RKO (cell line): Measurements from ENCODE around the gene ACP5.
"Not testable (repeated sequence)": the region's sequence is repeated elsewhere in the genome, so short reads cannot be mapped to it uniquely, and the experiment has no call there.

Experiments used
- DNase-seq: peaks from one replicate; pipeline ENCODE4 v3.0.0-alpha.2; 2016; ENCODE audit warnings: low spot score

ACP5 gene

DNA sequence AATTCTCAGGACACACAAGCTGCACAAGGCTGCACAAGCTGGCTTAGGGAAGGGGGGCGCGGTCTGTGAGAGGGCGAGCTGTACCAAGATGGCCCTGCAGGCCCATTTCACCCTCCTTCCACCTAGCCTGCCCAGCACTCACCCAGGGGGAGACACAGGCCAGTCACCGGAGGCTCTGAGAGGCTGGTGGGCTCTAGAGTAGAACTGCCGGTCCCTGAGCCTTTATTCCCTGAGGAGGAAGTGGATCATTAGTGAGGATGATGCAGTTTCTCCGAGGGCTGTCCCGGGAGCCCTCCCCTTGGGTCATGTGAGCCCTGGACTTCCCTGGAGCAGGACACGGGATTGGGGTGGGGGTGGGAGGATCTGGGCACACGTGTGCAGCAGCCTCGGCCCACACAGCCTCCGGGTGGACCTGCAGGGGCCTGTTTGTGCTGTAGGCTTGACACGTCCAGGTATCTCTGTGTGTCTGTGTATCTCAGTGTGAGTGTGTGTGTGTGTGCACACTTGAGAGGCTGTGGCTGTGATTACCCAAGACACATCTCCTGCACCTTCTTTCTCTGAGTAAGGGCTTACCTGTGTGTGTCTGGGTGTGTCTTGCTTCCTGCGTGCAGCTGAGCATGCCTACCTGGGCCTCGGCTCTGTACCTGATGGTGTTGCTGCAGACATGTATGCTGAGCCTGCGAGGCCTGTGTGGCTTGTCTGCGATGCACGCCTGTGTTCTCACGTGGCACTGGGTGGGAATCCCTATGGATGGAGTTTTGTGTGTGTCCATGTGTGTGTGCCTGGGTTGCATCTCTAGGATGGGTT, at the start of gene ACP5:
ACP5 (minus strand) TSS at position 195 of the 807 bp plus-strand sequence. CDS start 328 bp downstream, outside the sequence.
- no peak for DNase-seq

DNA sequence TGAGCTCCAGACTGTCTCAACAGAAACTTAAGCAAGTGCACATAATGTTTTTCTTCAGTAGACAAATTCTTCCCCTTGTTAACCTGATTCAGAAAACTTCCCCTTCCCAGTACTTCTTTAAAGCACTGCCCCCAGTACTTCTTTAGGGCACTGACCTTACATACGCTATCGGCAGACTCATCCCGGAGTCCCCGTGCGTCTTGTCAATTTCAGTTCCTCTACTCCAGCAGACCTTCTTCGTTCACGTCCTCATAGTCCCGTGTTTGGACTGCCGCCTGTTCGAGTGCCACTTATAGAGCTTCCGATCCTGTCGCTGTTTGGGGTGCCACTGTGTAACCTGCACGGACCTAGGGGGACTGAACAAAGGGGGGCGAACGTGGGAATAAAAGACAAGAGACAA, 48.8 kb upstream of the ACP5 start:
- DNase-seq: no peak

DNA sequence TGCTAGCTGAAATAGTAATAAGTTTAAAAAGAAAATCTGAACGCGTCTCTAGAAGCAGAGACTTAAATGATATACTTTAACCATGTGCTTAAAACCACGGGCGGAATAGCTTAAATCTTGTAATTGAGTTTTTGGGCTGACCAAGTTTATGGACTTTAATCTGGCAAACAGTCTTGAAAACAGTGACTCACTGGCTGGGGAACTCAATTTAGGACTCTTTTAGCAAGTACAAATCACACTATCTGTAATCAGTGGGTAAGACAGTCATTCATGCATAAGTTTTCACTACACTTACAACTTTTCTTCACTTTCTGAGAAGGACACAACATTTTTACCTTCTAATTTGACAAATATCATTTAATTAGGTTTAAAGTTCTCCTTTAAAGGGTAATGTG, 46.6 kb upstream of the ACP5 start:
- no peak for DNase-seq

DNA sequence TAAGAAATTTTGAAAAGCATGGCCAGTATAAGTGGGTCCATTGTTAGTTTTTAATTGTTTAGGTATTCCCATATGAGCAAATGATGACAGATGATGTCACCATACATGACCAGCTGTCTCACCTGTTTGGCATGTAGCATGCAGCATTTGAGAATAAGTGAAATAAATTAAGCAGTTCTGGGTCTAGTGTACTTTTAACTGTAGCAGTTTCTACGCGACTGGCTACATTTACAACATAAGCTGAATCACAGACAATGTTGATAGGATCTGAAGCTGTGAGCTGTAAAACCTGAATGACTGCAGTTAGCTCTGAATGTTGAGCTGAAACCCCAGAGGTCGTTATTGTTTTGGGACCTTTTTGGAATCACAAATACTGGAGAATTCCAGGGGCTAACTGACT, 45.0 kb upstream of the ACP5 start:
- not testable (repeated sequence) for DNase-seq

DNA sequence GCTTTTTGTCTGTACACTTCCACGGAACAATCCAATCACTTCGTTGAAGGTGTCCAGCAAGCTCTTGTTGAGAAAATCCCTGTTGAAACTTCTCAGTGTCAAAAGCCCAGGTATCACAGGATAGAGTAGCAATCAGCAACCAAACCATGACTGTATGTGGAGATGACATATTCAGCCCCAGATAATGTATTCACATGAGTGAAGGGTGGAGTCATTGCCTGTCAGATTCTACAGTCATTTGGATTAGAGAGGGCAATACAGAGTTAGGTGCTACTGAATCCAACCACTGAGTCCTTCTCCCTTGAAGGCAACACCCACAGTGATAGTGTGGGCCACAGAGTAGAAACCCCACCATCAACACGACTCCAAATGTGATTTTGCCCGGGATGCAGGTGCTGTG, 43.1 kb upstream of the ACP5 start:
- no peak for DNase-seq

GRCh38 chr19:11617180-11618062, 40.0 kb upstream of the ACP5 start:
- no peak for DNase-seq

DNA sequence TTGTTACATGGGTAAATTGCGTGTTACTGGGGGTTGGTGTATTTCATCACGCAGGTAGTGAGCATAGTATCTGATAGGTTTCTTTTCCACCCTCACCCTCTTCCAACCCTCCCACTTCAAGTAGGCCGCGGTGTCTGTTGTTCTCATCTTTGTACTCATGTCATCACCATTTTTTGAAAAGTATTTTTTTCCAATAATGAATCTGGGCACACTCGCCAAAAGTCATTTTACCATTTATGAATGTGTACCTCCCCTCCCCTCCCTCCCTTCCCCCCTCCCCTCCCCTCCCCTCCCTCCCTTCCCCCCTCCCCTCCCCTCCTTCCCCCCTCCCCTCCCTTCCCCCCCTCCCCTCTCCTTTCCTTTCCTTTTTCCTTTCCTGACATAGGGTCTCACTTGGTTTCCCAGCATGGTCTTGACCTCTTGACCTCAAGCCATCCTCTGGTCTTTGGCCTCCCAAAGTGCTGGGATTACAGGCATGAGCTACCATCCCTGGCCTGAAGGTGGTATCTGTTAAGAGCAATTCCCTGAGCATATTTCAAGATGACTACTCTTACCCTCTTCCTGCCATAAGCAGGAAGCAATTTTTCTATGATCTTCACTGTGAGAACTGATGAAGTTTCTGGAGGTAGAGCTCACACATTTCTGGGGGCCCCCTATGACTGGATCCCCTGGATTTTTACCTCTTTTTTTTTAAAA, 35.5 kb upstream of the ACP5 start:
- peak; percentile 63 for DNase-seq

- DNase-seq: no peak
These were observed 34.3 kb upstream of the ACP5 start for GRCh38 chr19:11611730-11612129.

DNA sequence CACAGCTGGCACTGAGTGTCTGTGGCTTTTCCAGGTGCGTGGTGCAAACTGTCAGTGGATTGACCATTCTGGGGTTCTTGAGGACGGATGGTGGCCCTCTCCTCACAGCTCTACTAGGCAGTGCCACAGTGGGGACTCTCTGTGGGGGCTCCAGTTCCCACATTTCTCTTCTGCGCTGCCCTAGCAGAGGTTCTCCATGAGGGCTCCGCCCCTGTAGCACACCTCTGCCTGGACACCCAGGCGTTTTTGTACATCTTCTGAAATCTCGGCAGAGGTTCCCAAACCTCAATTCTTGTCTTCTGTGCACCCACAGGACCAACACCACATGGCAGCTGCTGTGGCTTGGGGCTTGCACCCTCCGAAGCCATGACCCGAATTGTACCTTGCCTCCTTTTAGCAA, 29.0 kb upstream of the ACP5 start:
- DNase-seq: no peak

DNA sequence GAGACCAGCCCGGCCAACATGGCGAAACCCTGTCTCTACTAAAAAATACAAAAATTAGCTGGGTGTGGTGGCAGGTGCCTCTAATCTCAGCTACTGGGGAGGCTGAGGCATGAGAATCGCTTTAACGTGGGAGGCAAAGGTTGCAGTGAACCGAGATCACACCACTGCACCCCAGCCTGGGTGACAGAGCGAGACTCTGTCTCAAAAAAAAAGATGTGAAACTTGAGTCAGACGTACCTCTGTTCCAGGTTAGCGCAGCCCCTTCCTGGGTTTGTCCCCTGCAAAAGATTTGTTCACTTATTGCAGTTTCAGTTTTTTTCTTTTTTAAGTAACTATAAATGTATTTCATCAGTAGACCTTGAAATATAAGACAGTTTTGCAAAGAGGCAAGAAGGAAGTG, 22.3 kb upstream of the ACP5 start:
- DNase-seq: not testable (repeated sequence)

- no peak for DNase-seq
These were observed 21.3 kb upstream of the ACP5 start for GRCh38 chr19:11598746-11599145.

GRCh38 chr19:11598103-11598483, 20.6 kb upstream of the ACP5 start:
- DNase-seq: no peak

DNA sequence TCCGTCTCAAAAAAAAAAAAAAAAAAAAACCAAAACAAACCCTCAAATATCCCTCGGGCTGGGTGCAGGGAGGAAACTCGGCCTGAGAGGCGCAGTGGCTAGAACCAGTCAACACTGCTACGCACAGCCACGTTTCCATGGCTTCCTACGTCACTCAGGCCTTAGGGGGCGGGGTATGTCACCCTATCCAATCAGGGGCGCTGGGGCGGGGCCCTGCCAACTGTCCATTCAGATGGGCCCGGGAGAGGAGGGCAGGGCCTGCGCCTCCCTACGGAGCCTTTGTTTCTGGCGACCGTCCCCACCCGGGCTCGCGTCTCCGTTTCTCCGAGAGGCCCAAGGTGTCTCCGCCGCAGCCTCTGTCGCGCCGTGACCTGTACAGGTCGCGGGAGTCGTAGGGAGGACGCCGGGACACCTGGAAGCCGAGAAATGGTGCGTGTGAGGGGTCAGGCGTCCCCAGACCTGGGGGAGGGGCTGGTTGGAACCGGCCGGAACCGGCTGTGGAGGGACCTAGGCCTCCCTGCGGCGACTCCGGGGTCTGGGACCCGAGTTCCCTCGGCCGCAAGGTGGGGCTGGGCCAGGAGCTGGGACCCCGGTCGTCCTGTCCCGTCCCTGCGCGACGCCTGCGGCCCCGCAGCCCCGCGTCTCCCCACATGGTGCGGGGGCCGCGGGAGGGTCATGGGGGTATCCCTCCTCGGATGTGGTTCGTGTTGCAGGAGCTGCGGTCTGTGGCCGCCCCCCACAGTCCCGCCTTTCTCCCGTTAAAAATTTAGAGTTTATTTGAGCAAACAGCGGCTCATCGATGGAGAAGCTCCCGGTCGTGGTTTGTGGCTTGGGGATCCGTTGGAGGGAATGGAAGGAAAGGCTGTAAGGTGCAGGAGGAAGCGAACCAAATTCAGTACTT, 20.0 kb upstream of the ACP5 start, which contains the start of gene ZNF627:
ZNF627 (plus strand) TSS at position 282 of the 901 bp plus-strand sequence; CDS start at position 427, 145 bp downstream.
- DNase-seq: peak; percentile 99

GRCh38 chr19:11596156-11596555, 18.7 kb upstream of the ACP5 start:
- no peak for DNase-seq

GRCh38 chr19:11594084-11594483, 16.6 kb upstream of the ACP5 start:
- no peak for DNase-seq

DNA sequence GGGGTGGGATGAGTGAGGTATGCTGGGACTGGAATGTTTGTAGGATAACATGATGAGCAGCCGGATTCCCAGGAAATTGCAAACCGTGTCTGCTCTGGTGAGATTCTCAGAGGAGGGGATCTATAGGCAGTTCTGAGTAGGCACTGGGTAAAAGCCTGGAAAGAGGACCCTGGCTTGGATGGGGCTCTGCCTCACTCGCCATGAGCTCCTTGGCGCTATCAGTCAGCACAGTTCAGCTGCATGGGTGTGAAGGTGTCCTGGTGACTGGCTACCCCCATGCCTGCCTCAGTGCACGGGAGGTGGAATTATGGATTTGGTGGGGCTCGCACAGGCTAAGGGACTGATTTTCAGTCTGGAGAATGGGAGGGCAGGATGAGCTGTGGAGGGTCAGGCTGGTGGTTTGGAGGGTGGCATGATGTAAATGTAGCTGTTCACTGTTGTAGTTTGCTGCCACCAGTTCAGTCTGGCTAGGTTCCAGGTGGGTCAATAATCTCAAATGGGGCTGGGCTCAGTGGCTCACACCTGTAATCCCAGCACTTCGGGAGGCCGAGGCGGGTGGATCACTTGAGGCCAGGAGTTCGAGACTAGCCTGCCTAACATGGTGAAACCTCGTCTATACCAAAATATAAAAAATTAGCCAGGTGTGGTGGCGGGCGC, 10.7 kb upstream of the ACP5 start:
- no peak for DNase-seq

DNA sequence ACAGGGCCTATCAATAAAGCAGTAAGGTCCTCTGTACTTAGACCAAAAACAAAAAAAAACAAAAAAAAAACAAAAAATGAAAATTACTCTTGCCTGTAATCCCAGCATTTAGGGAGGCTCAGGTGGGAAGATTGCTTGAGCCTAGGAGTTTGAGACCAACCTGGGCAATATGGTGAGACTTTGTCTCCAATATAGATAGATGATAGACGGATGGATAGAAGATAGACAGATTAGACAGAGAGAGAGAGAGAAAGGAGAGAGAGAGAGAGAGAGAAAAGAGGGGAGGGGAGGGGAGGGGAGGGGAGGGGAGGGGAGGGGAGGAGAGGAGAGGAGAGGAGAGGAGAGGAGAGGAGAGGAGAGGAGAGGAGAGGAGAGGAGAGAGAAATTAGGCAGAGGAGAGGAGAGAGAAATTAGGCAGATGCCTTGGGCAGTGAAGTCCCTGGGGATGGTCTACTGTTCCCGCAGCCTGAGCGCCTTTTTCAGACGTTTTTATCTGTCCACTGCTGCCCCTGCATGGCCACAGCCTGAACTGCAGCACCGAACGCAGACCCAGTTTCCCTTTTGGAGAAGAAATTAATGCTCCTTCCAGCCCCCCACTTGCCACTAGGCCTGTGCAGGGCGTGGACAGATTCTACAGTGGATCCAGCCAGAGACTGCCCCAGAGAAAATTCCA, 10.0 kb upstream of the ACP5 start:
- peak; percentile 72 for DNase-seq

- DNase-seq: no peak
These were observed 8.9 kb upstream of the ACP5 start for GRCh38 chr19:11586331-11586730.

GRCh38 chr19:11581740-11582139, 4.3 kb upstream of the ACP5 start:
- no peak for DNase-seq

DNA sequence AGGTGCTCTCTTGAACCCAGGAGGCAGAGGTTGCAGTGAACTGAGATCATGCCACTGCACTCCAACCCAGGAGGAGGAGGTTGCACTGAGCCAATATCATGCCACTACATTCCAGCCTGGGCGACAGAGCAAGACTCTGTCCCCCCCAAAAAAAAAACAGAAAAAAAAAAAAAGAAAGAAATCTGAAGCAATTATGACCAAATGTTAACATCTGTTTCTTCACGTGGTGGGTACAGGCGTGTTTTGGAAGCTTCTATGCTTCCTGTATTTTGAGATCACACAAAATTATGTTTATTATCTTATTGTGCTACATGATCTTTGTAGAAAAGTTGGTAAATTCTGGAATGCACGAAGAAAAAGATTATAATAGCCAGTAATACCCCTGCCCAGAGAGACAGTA, 2.7 kb upstream of the ACP5 start:
- DNase-seq: no peak
